Activated gamma-delta T cell (primary cell): Measurements from ENCODE around the gene B4GALNT3.
"Not testable (repeated sequence)": the region's sequence is repeated elsewhere in the genome, so short reads cannot be mapped to it uniquely, and the experiment has no call there.

Experiments used
- DNase-seq: peaks from one replicate; lab custom pipeline; 2025; lab: John Stamatoyannopoulos, UW

Gene B4GALNT3

GRCh38 chr12:575129-575502, 115.4 kb downstream of the B4GALNT3 start:
- DNase-seq, result no peak

GRCh38 chr12:575948-576614, 116.3 kb downstream of the B4GALNT3 start:
- DNase-seq, result peak; percentile 62

- no peak for DNase-seq
Observed at GRCh38 chr12:576615-577110, 116.9 kb downstream of the B4GALNT3 start.

GRCh38 chr12:577994-578747, 118.4 kb downstream of the B4GALNT3 start:
- DNase-seq, result not testable (repeated sequence)

- no peak for DNase-seq
Observed at GRCh38 chr12:578748-579419, 119.1 kb downstream of the B4GALNT3 start.

- DNase-seq, result no peak
Observed at GRCh38 chr12:579420-580110, 119.8 kb downstream of the B4GALNT3 start.

GRCh38 chr12:580813-581212, 121.1 kb downstream of the B4GALNT3 start:
- DNase-seq, result no peak

GRCh38 chr12:581321-581720, 121.6 kb downstream of the B4GALNT3 start:
- no peak for DNase-seq

- no peak for DNase-seq
Observed at GRCh38 chr12:581746-582145, 122.0 kb downstream of the B4GALNT3 start.

GRCh38 chr12:583251-583869, 123.6 kb downstream of the B4GALNT3 start:
- DNase-seq, result no peak

GRCh38 chr12:585062-586061, 125.6 kb downstream of the B4GALNT3 start:
- no peak for DNase-seq

GRCh38 chr12:586318-587071, 126.8 kb downstream of the B4GALNT3 start:
- DNase-seq, result no peak

GRCh38 chr12:587132-588023, 127.6 kb downstream of the B4GALNT3 start:
- DNase-seq, result no peak

GRCh38 chr12:588024-588322, 128.2 kb downstream of the B4GALNT3 start:
- no peak for DNase-seq

- DNase-seq, result no peak
Observed at GRCh38 chr12:588646-589045, 128.9 kb downstream of the B4GALNT3 start.

GRCh38 chr12:590206-590750, 130.5 kb downstream of the B4GALNT3 start:
- no peak for DNase-seq

GRCh38 chr12:591167-592023, 131.7 kb downstream of the B4GALNT3 start:
- no peak for DNase-seq
